ENCODE measurements around the gene OCA2.

Gene OCA2

DNA sequence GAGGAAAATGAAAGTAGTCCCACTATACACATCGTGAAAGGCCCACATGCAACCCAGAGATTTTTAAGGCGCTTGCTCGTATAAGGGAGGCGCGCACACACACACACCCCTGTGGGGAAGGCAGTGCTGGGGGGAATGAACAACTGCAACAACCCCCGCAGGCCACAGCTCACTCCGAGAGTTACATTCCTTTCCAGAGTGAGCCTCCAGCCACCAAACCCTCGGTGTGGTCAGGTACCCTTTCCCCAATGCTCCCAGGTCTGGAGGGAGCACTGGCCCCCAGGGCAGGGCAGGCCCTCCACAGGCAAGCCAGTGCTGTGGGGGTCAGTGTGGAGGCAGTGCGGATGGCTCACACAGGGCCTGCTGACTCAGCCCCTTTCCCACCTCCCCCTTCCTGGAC lies 115.6 kb downstream of the OCA2 start:
- TF ChIP-seq SIN3A (IDR thresholded peaks at IDR 0.05; ENCODE audit: borderline replicate concordance, insufficient read depth, low read length): no peak
- no peak for TF ChIP-seq POLR2AphosphoS5 (IDR thresholded peaks at IDR 0.05; ENCODE audit: low read depth, low read length)
- TF ChIP-seq TAF1 (IDR thresholded peaks at IDR 0.05; ENCODE audit: borderline replicate concordance, insufficient read depth, low read length): no peak
- TF ChIP-seq FOXP2 (optimal IDR thresholded peaks at IDR 0.05; ENCODE audit: borderline replicate concordance, extremely low read depth, extremely low read length, insufficient read depth): no peak
- TF ChIP-seq, protein P1, sequence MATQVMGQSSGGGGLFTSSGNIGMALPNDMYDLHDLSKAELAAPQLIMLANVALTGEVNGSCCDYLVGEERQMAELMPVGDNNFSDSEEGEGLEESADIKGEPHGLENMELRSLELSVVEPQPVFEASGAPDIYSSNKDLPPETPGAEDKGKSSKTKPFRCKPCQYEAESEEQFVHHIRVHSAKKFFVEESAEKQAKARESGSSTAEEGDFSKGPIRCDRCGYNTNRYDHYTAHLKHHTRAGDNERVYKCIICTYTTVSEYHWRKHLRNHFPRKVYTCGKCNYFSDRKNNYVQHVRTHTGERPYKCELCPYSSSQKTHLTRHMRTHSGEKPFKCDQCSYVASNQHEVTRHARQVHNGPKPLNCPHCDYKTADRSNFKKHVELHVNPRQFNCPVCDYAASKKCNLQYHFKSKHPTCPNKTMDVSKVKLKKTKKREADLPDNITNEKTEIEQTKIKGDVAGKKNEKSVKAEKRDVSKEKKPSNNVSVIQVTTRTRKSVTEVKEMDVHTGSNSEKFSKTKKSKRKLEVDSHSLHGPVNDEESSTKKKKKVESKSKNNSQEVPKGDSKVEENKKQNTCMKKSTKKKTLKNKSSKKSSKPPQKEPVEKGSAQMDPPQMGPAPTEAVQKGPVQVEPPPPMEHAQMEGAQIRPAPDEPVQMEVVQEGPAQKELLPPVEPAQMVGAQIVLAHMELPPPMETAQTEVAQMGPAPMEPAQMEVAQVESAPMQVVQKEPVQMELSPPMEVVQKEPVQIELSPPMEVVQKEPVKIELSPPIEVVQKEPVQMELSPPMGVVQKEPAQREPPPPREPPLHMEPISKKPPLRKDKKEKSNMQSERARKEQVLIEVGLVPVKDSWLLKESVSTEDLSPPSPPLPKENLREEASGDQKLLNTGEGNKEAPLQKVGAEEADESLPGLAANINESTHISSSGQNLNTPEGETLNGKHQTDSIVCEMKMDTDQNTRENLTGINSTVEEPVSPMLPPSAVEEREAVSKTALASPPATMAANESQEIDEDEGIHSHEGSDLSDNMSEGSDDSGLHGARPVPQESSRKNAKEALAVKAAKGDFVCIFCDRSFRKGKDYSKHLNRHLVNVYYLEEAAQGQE (IDR thresholded peaks at IDR 0.05; ENCODE audit: insufficient read depth in 1 of 2, low read depth in 2 of 2, low read length in 2 of 2): no peak

DNA sequence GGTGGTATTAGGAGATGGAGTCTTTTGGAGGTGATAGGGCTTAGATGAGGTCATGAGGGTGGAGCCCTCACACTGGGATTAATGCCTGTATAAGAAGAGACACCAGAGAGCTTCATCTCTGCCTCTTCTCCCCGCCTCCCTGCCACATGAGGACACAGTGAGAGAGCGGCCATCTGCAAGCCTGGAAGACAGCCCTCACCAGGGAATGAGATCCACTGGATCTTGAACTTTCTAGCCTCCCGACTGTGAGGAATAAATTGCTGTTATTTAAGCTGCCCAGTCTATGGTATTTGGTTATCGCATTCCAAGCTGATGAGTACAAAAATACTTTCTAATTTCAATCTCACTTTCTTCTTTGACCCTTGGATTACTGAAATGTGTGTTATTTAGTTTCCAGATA lies 121.4 kb downstream of the OCA2 start:
- TF ChIP-seq TAF1 (IDR thresholded peaks at IDR 0.05; ENCODE audit: borderline replicate concordance, insufficient read depth, low read length) (no peak), POLR2AphosphoS5 (IDR thresholded peaks at IDR 0.05; ENCODE audit: low read depth, low read length) (no peak), FOXP2 (optimal IDR thresholded peaks at IDR 0.05; ENCODE audit: borderline replicate concordance, extremely low read depth, extremely low read length, insufficient read depth) (no peak), SIN3A (IDR thresholded peaks at IDR 0.05; ENCODE audit: borderline replicate concordance, insufficient read depth, low read length) (no peak)
- TF ChIP-seq, protein P1 (IDR thresholded peaks at IDR 0.05; ENCODE audit: insufficient read depth in 1 of 2, low read depth in 2 of 2, low read length in 2 of 2): no peak

DNA sequence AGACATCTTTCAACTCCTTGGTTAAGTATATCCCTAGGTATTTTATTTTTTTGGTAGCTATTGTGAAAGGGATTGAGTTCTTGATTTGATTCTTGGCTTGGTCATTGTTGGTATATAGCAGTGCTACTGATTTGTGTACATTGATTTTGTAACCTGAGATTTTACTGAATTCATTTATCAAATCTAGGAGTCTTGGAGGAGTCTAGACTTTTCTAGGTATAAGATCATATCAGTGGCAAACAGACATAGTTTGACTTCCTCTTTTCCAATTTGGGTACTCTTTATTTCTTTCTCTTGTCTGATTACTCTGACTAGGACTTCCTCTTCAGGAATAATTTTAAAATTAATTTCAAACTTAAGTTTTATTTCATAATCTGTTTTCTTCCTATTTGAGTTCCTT lies 125.2 kb downstream of the OCA2 start:
- TF ChIP-seq TAF1 (IDR thresholded peaks at IDR 0.05; ENCODE audit: borderline replicate concordance, insufficient read depth, low read length): no peak
- TF ChIP-seq, protein P1 (IDR thresholded peaks at IDR 0.05; ENCODE audit: insufficient read depth in 1 of 2, low read depth in 2 of 2, low read length in 2 of 2): no peak
- TF ChIP-seq SIN3A (IDR thresholded peaks at IDR 0.05; ENCODE audit: borderline replicate concordance, insufficient read depth, low read length): no peak
- TF ChIP-seq FOXP2 (optimal IDR thresholded peaks at IDR 0.05; ENCODE audit: borderline replicate concordance, extremely low read depth, extremely low read length, insufficient read depth): no peak
- TF ChIP-seq POLR2AphosphoS5 (IDR thresholded peaks at IDR 0.05; ENCODE audit: low read depth, low read length): no peak

DNA sequence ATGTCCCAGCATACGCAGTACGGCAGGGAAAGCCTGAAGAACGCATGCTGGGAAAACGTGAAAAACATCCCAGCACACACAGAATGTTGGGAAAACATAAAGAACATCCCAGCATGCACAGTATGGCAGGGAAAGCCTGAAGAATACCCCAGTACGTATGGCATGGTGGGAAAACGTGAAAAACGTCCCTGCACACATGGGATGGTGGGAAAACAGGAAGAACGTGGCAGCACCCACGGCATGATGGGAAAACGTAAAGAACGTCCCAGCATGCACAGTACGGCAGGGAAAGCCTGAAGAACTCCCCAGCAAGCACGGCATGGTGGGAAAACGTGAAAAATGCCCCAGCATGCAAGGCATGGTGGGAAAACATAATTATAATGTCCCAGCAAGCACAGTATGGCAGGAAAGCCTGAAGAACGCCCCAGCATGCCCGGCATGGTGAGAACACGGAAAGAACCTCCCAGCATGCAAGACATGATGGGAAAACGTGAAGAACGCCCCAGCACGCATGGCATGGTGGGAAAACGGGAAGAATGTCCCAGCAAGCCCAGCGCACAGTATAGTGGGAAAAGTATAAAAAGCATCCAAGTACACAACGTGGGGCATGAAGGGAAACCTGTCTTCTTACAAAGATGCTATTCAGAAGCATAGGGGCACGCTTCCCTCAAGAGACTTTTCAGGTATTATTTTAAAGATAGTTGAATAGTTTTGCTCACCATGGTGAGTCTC lies 128.3 kb downstream of the OCA2 start:
- TF ChIP-seq SIN3A (IDR thresholded peaks at IDR 0.05; ENCODE audit: borderline replicate concordance, insufficient read depth, low read length) (no peak), TAF1 (IDR thresholded peaks at IDR 0.05; ENCODE audit: borderline replicate concordance, insufficient read depth, low read length) (no peak), POLR2AphosphoS5 (IDR thresholded peaks at IDR 0.05; ENCODE audit: low read depth, low read length) (no peak), FOXP2 (optimal IDR thresholded peaks at IDR 0.05; ENCODE audit: borderline replicate concordance, extremely low read depth, extremely low read length, insufficient read depth) (no peak)
- TF ChIP-seq, protein P1 (IDR thresholded peaks at IDR 0.05; ENCODE audit: insufficient read depth in 1 of 2, low read depth in 2 of 2, low read length in 2 of 2): no peak

Measured in PFSK-1 (cell line).